ENCODE results near the gene NT5E.

The NT5E gene

DNA sequence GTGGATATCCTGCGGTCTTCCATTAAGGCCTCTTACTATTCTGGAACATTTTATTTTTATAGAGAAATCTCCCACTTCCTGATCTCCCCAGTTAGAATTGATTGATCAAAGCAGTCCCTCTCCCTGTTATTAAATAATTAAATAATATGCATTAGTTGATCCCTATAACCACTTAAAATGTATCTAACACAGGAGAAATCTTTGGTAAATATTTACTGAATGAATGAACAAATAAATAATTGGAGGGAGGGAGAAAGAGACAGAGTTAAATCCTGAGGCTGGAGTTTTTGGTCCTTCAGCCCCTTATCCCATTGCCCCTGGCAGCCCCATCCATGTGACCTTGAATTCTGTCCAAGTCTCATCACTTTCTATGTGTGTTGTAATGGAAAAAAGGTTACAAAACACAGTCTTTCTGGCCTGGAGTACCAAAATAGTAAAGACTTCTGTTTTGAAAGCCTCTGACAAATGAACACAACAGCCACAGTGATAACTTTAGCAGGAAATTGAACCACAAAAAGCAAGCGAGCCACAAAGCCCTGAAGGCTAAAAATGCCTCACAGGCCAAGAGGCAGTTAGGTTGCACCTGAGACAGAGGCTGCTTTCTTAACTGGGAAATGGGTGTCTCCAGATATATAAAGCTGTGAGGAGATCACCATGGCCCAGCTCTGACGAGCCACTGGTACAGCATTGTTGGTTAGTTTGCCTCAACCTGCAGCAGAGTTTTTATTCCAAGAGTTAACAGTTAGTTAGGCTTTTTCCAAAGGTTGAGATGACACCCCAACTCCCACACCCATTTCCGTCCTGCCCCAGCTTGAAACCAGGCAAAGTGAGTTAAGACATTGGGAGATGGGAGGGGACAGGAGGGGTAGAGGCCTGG, 11.3 kb downstream of the NT5E start:
- DNase-seq: no peak

DNA sequence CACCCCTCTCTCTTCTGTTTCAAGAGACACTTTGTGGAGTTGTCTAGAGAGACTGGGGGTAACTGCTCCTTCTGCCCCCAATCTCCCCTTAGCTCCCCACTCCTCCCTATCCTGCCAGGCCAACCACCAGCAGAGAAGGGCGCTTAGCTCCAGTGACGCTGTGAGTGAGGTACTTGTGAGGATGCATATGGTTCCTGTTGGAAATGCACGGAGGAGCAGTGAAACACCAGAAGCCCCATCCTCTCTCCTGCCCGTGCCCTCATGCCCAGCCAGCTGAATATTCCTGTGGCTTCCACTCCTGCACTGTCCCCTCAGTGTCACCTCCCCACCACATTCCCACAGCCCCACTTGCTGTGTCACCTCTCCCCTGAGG, 11.9 kb downstream of the NT5E start:
- no peak for DNase-seq

GRCh38 chr6:85462673-85463072, 12.8 kb downstream of the NT5E start:
- no peak for DNase-seq

- no peak for DNase-seq
These were observed 13.9 kb downstream of the NT5E start for GRCh38 chr6:85463621-85464259.

DNA sequence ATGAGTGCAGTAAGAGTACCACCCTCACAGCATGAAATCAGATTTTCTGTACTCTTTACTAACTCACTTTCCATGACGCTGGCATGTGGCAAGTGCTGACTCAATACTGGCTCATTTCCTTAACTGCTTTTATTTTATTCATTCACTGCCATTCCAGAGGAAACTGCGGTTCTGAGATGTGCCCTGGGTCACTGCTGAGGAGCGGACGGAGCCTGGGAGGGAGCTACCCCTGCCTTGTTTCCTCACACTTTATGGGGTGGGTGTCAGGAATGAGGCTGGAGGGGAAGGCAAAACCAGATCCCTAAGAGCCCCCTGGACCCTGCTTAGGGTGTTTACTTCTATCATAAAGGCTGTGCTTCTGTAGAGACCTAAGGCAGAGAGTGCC, 14.4 kb downstream of the NT5E start:
- DNase-seq: no peak

DNA sequence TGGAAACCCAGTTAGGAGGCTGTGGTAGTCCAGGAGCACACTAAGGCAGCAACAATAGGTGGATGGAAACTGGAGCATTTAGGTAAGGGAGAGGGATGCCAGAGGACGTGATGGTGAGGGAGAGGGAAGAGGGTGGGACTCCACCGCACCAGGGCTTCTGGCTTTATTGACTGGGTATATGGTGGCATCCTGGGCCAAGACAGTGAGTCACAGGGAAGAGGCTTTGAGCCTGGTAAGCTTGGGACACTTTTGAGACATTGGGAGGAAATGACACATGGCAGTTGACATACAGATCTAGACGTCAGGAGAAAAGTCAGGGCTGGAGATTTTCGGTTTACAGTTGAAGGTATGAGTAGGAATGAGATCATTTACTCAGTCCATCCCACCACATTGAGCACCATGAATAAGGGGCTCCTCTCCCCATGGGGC, 14.9 kb downstream of the NT5E start:
- DNase-seq: no peak

DNA sequence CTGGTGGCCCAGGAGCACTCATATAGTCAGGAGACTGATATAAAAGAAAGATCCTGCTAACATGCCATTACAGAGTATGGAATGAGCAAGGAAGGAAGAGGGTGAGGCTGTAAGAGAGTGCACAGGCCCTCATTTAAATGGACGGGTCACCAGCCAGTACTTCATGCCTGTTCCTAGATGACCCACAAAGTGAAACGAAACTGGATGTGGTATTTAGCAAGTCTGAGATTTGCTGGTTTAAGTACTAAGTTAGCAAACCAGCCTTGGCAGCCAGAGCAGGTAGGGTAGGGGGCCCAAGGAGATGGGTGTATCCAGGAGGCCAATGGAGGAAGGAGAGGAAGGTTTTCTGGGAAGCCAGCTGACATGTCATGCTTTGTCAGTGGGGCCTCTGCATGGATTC, 15.9 kb downstream of the NT5E start:
- DNase-seq: no peak

DNA sequence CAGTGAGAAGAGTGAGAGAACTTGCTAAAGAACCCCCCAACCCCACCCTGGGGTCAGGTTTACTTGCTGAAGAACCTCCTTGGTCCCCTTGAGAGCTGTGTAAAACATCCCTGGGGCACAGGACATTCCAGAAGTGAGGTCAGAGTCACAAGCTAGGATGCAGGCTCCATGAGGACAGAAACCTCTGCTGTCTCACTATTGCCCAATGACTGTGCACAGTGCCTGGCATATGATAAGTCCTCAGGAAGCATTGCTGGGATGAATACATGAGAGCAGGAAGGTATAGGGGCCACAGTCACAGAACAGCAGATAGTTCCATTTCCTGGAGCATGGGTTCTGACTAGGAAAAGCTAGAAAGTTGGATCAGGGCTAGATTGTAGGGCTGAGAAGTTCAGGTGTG, 18.4 kb downstream of the NT5E start:
- no peak for DNase-seq

GRCh38 chr6:85469276-85470022, 19.6 kb downstream of the NT5E start:
- no peak for DNase-seq

DNA sequence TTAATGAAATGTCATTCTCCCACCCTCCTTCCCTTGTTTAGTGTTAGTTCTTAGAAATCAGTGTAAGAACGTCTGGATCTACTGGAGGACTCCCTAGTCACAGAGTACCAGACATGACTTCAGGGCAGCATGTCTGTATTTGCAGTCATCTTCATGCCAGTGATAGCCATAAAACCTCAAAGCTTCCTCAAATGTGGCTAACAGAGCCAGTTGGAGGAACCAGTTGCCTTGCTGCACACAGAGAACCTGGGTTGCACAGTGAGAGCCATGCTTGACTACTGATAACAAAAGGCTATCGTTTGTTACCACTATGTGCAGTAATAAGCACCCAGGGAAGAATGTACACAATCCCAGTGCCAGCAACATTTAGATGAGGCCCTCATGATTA, 20.1 kb downstream of the NT5E start:
- no peak for DNase-seq

DNA sequence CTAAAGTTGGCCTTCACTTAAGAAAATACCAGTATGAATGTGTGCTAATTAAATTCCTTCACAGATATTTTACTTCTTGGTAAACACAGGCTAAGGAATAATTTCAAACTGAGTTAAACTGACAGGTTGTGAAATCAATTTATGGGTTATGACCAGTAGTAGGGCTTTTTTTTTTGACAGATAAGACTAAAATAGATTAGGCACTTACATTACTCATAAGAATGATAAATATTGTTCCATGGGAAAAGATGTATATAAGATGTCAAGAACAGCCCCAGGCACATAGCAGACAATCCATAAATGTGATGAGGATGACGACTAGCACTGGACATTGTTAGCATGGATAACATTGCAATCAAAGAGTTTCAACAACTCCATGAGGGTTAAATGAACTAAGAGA, 22.9 kb downstream of the NT5E start:
- DNase-seq: no peak

GRCh38 chr6:85473748-85474147, 23.9 kb downstream of the NT5E start:
- no peak for DNase-seq

DNA sequence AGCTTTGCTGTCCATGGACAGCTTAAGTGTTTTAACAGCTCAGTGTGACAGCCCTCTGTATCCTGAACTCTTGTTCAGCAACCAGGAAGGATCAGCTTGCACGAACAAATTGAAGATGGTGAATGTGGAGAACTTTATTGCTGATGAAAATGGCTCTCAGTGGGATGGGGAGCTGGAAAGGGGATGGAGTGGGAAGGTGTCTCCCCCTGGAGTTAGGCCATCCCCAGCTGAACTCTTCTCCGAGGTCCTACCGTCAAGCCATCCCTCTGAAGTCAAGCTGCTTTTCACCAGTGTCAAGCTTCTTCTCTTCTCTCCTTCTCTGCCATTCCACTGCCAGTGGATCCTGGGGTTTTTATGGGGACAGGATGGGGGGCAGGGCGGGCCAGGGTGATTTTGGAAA, 26.6 kb downstream of the NT5E start:
- no peak for DNase-seq

DNA sequence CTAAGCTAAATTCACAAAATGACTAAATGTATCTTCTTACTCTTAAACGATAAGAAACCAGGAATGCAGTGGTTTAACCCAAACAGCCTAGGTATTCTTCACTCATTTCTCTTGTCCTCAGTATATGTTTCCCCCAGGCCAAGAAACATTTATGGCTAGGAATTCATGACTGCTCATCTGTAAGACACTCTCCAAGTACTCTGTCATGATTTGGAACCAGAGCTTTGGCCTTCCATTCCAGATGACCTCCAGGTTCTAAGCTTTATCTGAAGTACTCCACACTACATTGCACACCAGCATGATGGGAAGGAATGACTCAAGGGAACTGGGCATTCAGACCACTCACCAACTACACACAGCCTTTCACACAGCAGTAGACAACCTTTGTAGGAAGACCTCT, 29.3 kb downstream of the NT5E start:
- no peak for DNase-seq

GRCh38 chr6:85482206-85482904, 32.5 kb downstream of the NT5E start:
- no peak for DNase-seq

GRCh38 chr6:85482905-85483700, 33.2 kb downstream of the NT5E start:
- DNase-seq: peak; percentile 18 to 46

DNA sequence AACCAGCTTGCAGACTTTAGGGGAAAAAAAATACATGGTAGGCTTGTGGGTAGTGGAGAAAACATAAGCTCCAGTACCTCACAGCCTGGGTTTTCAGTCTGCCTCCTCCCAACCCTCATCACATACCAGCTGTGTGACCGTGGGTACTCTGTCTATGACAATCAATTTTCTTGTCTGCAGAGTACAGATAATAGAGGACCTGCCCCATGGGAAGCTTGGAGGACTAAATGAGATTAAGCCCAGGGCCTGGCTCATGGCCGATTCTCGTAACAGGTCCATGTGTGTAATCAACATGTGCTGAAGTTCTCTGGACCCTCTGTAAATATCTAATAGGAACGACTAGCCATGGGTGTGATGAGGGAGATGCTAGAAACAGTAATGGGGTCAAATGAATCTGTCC, 34.0 kb downstream of the NT5E start:
- no peak for DNase-seq

GRCh38 chr6:85484948-85485347, 35.1 kb downstream of the NT5E start:
- no peak for DNase-seq

DNA sequence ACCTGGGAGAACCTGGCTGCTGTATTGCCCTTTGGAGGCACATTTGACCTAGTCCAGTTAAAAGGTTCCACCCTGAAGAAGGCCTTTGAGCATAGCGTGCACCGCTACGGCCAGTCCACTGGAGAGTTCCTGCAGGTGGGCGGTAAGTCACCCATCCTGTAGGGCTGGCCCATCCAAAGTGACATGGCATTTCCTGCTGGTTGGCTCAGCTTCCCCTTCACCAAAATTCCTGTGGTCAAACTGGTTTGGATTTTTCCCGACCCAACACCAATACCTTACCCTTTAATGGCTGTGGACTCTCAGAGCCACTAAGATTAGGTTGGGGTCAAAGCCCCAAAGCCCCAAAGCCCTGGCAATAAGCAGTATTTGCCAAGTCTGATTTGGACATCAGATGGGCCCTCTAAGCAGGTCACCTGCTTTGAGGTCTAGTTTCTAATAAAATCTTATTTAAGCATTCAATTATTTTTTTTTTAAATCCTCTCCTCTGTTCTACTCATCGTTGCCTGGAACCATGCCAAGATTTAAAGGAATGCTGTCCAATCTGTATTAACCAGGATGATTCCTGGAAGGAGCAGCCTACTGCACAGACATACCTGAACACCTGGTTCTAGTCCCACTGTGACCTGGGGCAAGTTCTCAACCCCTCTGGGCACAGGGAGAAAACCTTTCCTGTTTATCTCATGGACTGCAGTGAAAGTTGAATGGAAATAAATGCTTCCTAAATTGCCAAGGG, 40.8 kb downstream of the NT5E start:
- no peak for DNase-seq

- no peak for DNase-seq
These were observed 43.5 kb downstream of the NT5E start for GRCh38 chr6:85493389-85493788.

All from NCI-H1930 (cell line).